ENCODE results near the gene TMEM54.

The TMEM54 gene

GRCh38 chr1:32900956-32901822 lies at the start of gene TMEM54:
Gene TMEM54 (minus strand): TSS chr1:32901389. CDS start chr1:32901238, 151 bp downstream.
- DNase-seq (ENCODE audit: low spot score) = peak; percentile 89

- DNase-seq (ENCODE audit: low spot score) = no peak
These were observed 48.3 kb upstream of the TMEM54 start for GRCh38 chr1:32949519-32949918.

- DNase-seq (ENCODE audit: low spot score) = no peak
These were observed 47.7 kb upstream of the TMEM54 start for GRCh38 chr1:32948905-32949304.

- no peak for DNase-seq (ENCODE audit: low spot score)
These were observed 47.2 kb upstream of the TMEM54 start for GRCh38 chr1:32948390-32948722.

- DNase-seq (ENCODE audit: low spot score) = no peak
These were observed 46.6 kb upstream of the TMEM54 start for GRCh38 chr1:32947669-32948389.

- no peak for DNase-seq (ENCODE audit: low spot score)
These were observed 45.2 kb upstream of the TMEM54 start for GRCh38 chr1:32946413-32946812.

- no peak for DNase-seq (ENCODE audit: low spot score)
These were observed 43.0 kb upstream of the TMEM54 start for GRCh38 chr1:32944180-32944579.

- DNase-seq (ENCODE audit: low spot score) = peak; percentile 66
These were observed 38.6 kb upstream of the TMEM54 start for GRCh38 chr1:32939655-32940371.

- no peak for DNase-seq (ENCODE audit: low spot score)
These were observed 35.9 kb upstream of the TMEM54 start for GRCh38 chr1:32937061-32937460.

- no peak for DNase-seq (ENCODE audit: low spot score)
These were observed 33.3 kb upstream of the TMEM54 start for GRCh38 chr1:32934535-32934934.

GRCh38 chr1:32933742-32934322 lies 32.6 kb upstream of the TMEM54 start:
- DNase-seq (ENCODE audit: low spot score) = no peak

- no peak for DNase-seq (ENCODE audit: low spot score)
These were observed 30.6 kb upstream of the TMEM54 start for GRCh38 chr1:32931760-32932159.

GRCh38 chr1:32929366-32929765 lies 28.2 kb upstream of the TMEM54 start:
- no peak for DNase-seq (ENCODE audit: low spot score)

- no peak for DNase-seq (ENCODE audit: low spot score)
These were observed 27.5 kb upstream of the TMEM54 start for GRCh38 chr1:32928715-32929114.

- no peak for DNase-seq (ENCODE audit: low spot score)
These were observed 27.1 kb upstream of the TMEM54 start for GRCh38 chr1:32928285-32928684.

GRCh38 chr1:32927441-32927840 lies 26.3 kb upstream of the TMEM54 start:
- no peak for DNase-seq (ENCODE audit: low spot score)

- DNase-seq (ENCODE audit: low spot score) = no peak
These were observed 25.4 kb upstream of the TMEM54 start for GRCh38 chr1:32926562-32926961.

- no peak for DNase-seq (ENCODE audit: low spot score)
These were observed 24.4 kb upstream of the TMEM54 start for GRCh38 chr1:32925403-32926162.

- DNase-seq (ENCODE audit: low spot score) = no peak
These were observed 23.7 kb upstream of the TMEM54 start for GRCh38 chr1:32924881-32925344.

GRCh38 chr1:32920833-32921232 lies 19.6 kb upstream of the TMEM54 start:
- no peak for DNase-seq (ENCODE audit: low spot score)
